Measurements from ENCODE around the gene ATP6V0A1. TPM values are rescaled to one million over a fixed set of nuclear protein-coding genes. Genes with fewer than 3 reads are reported as not detected.
"Not testable (repeated sequence)": the region's sequence is repeated elsewhere in the genome, so short reads cannot be mapped to it uniquely, and the experiment has no call there.

ATP6V0A1 gene
- total RNA-seq, 4 donors from 2014 or later, result 29.5 to 111 (median 64.5) TPM

DNA sequence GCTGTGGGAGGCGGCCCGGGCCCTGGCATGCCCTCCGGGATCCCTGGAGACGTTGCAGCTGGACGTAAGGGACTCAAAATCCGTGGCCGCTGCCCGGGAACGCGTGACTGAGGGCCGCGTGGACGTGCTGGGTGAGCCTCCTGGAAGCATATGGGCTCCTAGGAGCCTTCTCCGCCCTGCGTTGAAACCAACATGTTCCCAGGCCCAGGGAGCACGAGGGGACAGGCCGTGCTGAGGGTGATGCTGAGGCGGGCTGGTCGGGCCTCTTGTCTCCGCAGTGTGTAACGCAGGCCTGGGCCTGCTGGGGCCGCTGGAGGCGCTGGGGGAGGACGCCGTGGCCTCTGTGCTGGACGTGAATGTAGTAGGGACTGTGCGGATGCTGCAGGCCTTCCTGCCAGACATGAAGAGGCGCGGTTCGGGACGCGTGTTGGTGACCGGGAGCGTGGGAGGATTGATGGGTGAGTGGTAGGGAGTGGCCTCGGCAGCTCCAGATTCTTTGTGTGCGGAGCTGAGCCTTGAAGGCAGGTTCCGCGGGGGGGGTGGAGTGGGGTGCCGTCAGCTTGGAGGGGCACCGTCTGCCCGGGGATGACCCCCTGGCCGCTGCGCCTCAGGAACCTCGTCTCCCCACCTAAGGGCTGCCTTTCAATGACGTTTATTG is 94.6 kb downstream of the ATP6V0A1 start:
- TF ChIP-seq POLR2A (IDR thresholded peaks at IDR 0.05), result no peak
- TF ChIP-seq, protein P1, sequence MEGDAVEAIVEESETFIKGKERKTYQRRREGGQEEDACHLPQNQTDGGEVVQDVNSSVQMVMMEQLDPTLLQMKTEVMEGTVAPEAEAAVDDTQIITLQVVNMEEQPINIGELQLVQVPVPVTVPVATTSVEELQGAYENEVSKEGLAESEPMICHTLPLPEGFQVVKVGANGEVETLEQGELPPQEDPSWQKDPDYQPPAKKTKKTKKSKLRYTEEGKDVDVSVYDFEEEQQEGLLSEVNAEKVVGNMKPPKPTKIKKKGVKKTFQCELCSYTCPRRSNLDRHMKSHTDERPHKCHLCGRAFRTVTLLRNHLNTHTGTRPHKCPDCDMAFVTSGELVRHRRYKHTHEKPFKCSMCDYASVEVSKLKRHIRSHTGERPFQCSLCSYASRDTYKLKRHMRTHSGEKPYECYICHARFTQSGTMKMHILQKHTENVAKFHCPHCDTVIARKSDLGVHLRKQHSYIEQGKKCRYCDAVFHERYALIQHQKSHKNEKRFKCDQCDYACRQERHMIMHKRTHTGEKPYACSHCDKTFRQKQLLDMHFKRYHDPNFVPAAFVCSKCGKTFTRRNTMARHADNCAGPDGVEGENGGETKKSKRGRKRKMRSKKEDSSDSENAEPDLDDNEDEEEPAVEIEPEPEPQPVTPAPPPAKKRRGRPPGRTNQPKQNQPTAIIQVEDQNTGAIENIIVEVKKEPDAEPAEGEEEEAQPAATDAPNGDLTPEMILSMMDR (IDR thresholded peaks at IDR 0.05), result no peak
- Histone ChIP-seq H3K4me3 (no peak overlapping the region), H3K36me3 (no peaks in the 10 kb centered on the region), H3K27ac (peak overlapping the region in 1 of 2 donors; percentile 87), H3K27me3 (no peaks in the 10 kb centered on the region), H3K4me1 (peaks cover 4 to 9% of the 10 kb centered on the region in 2 donors), H3K9me3 (no peaks in the 10 kb centered on the region)
- DNase-seq, result peak in 1 of 2 donors; percentile 46
- intact Hi-C loops (cut with DNase I; ENCODE audit: low total_unique reads), result no loop called here

DNA sequence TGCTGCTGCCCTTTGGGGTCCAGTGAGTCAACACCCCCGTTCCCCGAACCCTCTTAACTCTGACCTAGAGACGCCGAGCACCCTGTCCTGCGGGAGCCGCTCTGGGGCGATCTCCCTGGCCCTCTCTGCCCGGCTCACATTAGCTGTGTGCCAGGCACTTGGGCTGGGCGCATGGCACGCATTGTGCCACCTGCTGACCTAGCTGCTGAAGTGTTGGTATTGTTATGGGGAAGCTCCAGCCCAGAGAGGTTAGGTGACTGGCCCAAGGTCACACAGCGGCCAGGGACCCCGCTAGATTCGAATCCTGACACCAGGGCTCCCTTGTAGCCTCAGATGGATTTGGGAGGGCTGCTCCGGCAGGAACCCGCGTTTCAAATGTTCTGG is 95.2 kb downstream of the ATP6V0A1 start:
- DNase-seq, result no peak
- intact Hi-C loops (cut with DNase I; ENCODE audit: low total_unique reads), result no loop called here
- Histone ChIP-seq H3K36me3 (no peaks in the 10 kb centered on the region), H3K9me3 (no peaks in the 10 kb centered on the region), H3K4me1 (peaks cover 4 to 9% of the 10 kb centered on the region in 2 donors), H3K27me3 (no peaks in the 10 kb centered on the region), H3K4me3 (peak overlapping the region; percentile 70 to 73), H3K27ac (peak overlapping the region; percentile 84 to 87)
- TF ChIP-seq, protein P1 (IDR thresholded peaks at IDR 0.05), result no peak
- TF ChIP-seq POLR2A (IDR thresholded peaks at IDR 0.05), result no peak

DNA sequence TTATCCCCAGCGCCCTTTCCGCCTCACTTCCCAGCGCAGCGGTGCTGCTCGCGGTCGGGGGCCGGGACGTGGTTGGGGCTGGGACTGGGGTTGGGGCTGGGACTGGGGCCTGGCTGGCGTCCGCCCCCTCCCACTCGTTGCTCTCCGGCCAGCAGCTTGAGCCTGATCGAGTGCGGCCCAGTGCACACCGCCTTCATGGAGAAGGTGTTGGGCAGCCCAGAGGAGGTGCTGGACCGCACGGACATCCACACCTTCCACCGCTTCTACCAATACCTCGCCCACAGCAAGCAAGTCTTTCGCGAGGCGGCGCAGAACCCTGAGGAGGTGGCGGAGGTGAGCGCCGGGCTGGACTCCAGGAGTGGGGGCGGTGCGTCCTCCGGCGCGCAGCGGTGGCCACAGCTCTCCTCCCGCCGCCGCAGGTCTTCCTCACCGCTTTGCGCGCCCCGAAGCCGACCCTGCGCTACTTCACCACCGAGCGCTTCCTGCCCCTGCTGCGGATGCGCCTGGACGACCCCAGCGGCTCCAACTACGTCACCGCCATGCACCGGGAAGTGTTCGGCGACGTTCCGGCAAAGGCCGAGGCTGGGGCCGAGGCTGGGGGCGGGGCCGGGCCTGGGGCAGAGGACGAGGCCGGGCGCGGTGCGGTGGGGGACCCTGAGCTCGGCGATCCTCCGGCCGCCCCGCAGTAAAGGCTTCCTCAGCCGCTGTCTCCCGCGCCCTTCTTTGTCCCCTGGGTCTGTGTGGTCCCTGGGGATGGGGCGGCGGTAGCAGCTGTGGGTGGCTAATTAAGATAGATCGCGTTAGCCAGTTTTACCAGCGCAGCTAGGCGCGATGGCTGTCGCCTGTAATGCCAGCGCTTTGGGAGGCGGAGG is 95.8 kb downstream of the ATP6V0A1 start:
- Histone ChIP-seq H3K36me3 (no peaks in the 10 kb centered on the region), H3K27ac (peak overlapping the region; percentile 84 to 87), H3K27me3 (no peaks in the 10 kb centered on the region), H3K9me3 (no peaks in the 10 kb centered on the region), H3K4me1 (peaks cover 4 to 9% of the 10 kb centered on the region in 2 donors), H3K4me3 (peak overlapping the region; percentile 70 to 73)
- intact Hi-C loops (cut with DNase I; ENCODE audit: low total_unique reads), result no loop called here
- DNase-seq, result peak; percentile 88 to 89
- TF ChIP-seq, protein P1 (IDR thresholded peaks at IDR 0.05), result no peak
- TF ChIP-seq POLR2A (IDR thresholded peaks at IDR 0.05), result peak; percentile 66 to 83

DNA sequence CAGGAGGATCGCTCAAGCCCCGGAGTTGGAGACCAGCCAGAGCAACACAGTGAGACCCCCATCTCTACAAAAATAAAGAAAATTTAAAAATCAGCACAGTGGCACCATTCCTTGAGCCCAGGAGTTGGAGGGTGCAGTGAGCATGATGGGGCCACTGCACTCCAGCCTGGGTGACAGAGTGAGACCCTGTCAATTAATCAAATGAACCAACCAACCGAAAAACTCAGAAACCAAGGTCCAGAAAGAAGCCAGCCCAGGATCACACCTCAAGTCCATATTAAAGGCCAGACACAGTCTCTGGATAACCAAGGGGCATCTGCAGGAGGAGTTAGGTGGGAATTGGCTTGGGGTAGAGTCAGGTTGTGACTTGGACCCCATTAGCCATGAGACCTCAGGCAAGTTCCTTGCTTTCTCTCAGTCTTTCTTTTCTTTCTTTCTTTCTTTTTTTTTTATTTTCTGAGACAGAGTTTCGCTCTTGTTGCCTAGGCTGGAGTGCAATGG is 96.5 kb downstream of the ATP6V0A1 start:
- no peak for DNase-seq
- H3K36me3 ChIP-seq, result no peaks in the 10 kb centered on the region
- peak overlapping the region; percentile 70 to 73 for H3K4me3 ChIP-seq
- intact Hi-C loops (cut with DNase I; ENCODE audit: low total_unique reads), result no loop called here
- TF ChIP-seq, protein P1 (IDR thresholded peaks at IDR 0.05), result no peak
- TF ChIP-seq POLR2A (IDR thresholded peaks at IDR 0.05), result no peak
- H3K4me1 ChIP-seq, result peaks cover 4 to 9% of the 10 kb centered on the region in 2 donors
- H3K9me3 ChIP-seq, result no peaks in the 10 kb centered on the region
- H3K27me3 ChIP-seq, result no peaks in the 10 kb centered on the region
- peak overlapping the region; percentile 84 to 87 for H3K27ac ChIP-seq

DNA sequence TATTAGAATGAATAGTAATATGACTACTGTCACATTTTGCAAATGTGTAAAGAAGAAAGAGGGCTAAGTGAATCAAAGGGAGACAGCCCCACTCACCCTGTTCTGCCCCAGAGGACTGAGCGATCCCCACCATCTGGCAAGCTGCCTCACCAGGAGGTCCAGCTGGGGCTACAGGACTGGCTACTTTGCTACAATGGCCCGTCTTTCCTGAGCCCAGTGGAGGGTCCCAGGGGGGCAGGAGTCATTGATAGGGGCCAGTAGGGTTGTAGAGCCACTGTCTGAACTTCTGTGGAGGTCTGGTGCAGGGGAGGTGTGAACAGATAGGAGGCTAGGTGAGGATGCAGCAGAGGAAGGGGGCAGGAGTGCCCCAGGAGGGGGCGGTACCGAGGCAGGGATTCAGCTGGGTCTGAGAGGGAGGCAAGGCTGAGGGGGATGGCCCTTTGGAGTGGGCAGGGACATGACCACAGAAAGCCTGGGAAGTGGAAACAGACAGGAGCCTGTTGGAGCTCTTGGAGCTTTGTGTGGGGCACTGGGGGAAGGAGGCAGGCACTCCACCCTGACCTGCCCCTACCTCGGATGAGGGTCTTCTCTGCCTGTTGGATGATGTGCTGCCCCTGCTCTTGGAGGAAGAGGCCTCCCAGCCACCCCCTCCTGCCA is 97.4 kb downstream of the ATP6V0A1 start:
- not testable (repeated sequence) for H3K27ac ChIP-seq

More for the DNA sequence above, 97.4 kb downstream of the ATP6V0A1 start:
- intact Hi-C loops (cut with DNase I; ENCODE audit: low total_unique reads); H3K4me3 ChIP-seq; H3K9me3 ChIP-seq; H3K36me3 ChIP-seq; H3K4me1 ChIP-seq; DNase-seq; H3K27me3 ChIP-seq: not testable (repeated sequence)
